ENCODE data around the gene GDF3.
"Not testable (repeated sequence)": the region's sequence is repeated elsewhere in the genome, so short reads cannot be mapped to it uniquely, and the experiment has no call there.

GDF3 gene

DNA sequence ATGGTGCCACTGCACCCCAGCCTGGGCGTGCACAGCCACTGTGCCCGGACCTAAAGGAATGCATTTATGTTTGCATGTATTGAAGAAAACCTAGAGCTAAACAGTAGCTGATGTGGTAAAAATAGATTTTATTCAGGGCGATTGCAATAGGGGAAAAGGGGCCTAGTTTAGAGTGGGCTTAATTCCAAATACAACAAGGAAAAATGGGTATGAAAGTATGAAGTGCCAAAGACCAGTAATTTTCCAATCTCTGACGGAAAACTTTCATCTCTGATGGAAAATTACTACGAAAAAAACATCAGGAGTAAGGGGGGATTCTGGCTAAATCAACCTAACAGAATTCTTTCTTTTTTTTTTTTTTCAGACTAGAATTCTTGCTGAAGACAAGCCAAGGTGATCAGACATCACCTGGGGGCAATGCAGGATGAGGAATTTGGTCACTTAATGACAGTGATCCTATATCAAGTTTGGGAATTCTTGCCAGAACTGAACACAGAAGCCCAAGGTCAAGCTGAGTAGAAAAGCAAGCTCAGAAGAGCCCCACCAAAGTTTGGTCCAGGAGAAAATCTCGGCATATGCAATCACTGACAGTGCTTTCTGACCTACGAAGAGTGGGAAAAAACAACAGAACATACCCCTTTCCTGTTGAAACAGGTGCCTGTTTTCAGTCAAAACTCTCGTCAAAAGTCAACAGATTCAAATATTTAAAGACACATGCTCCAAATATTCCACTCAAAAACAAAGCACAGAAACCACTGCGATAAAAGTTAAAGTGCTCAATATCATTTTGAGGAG lies 16.1 kb downstream of the GDF3 start:
- DNase-seq (ENCODE audit: extremely low read depth, insufficient read length) = no peak
- TF ChIP-seq, protein P1, sequence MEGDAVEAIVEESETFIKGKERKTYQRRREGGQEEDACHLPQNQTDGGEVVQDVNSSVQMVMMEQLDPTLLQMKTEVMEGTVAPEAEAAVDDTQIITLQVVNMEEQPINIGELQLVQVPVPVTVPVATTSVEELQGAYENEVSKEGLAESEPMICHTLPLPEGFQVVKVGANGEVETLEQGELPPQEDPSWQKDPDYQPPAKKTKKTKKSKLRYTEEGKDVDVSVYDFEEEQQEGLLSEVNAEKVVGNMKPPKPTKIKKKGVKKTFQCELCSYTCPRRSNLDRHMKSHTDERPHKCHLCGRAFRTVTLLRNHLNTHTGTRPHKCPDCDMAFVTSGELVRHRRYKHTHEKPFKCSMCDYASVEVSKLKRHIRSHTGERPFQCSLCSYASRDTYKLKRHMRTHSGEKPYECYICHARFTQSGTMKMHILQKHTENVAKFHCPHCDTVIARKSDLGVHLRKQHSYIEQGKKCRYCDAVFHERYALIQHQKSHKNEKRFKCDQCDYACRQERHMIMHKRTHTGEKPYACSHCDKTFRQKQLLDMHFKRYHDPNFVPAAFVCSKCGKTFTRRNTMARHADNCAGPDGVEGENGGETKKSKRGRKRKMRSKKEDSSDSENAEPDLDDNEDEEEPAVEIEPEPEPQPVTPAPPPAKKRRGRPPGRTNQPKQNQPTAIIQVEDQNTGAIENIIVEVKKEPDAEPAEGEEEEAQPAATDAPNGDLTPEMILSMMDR (IDR thresholded peaks at IDR 0.05; ENCODE audit: insufficient read depth, low read length, poor library complexity, severe bottlenecking) = no peak
- Histone ChIP-seq H3K27me3 (replicated peaks; ENCODE audit: control insufficient read depth, insufficient read depth, low read length) (no peaks in the 10 kb centered on the region), H3K4me3 (replicated peaks; ENCODE audit: low read depth, low read length) (no peak overlapping the region), H3K36me3 (ENCODE audit: control insufficient read depth, insufficient read depth, low read length) (no peaks in the 10 kb centered on the region)

DNA sequence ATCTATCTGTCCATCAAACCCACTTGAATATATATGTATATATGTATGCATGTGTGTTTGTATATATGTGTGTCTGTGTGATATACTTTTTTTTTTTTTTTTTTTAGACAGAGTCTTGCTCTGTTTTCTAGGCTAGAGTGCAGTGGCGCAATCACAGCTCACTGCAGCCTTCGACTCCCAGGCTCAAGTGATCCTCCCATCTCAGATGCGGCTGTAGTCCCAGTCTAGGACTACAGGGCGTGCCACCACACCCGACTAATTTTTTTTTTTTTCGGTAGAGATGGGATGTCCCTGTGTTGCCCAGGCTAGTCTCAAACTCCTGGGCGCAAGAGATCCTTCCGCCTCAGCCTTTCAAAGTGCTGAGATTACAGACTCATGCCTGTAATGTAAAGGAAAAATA lies 16.8 kb downstream of the GDF3 start:
- TF ChIP-seq, protein P1 (IDR thresholded peaks at IDR 0.05; ENCODE audit: insufficient read depth, low read length, poor library complexity, severe bottlenecking) = no peak
- no peak for DNase-seq (ENCODE audit: extremely low read depth, insufficient read length)
- Histone ChIP-seq H3K36me3 (ENCODE audit: control insufficient read depth, insufficient read depth, low read length) (no peaks in the 10 kb centered on the region), H3K27me3 (replicated peaks; ENCODE audit: control insufficient read depth, insufficient read depth, low read length) (no peaks in the 10 kb centered on the region), H3K4me3 (replicated peaks; ENCODE audit: low read depth, low read length) (no peak overlapping the region)

DNA sequence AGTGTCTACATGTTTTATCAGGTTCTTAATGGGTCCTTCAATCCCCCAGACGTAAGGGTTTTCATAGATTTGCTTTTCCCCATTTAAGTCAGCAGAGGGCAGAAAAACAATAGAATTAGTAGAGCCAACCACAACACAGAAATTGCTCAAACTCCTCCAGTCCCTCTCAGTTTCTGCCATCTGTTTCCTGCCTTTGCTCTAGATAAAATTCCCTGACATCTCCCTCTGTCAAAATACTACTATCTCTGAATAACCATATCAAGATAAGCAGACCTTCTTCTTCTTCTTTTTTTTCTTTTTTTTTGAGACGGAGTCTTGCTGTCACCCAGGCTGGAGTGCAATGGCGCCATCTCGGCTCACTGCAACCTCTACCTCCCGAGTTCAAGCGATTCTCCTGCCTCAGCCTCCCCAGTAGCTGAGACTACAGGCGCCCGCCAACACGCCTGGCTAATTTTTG lies 18.1 kb downstream of the GDF3 start:
- peak; percentile 22 for DNase-seq (ENCODE audit: extremely low read depth, insufficient read length)
- H3K4me3 ChIP-seq (replicated peaks; ENCODE audit: low read depth, low read length) = not testable (repeated sequence)
- TF ChIP-seq, protein P1 (IDR thresholded peaks at IDR 0.05; ENCODE audit: insufficient read depth, low read length, poor library complexity, severe bottlenecking) = peak; percentile 47

DNA sequence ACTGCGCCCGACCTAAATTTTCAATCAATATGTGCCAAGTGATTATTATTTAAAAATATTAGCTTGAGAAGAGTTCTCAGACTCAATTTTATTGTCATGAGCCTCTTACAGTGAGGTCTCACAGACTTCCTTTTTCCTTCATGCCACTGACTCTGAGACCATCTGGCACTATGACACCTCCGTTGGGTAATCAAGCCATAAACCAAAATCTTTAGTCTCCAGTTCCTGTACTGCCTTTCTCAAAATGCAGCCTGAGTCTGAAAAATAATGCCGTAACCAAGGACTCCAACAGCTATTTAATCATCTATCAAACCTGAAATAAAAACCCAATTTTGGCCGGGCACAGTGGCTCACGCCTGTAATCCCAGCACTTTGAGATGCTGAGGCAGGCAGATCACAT lies 20.1 kb downstream of the GDF3 start:
- not testable (repeated sequence) for DNase-seq (ENCODE audit: extremely low read depth, insufficient read length); H3K36me3 ChIP-seq (ENCODE audit: control insufficient read depth, insufficient read depth, low read length); H3K27me3 ChIP-seq (replicated peaks; ENCODE audit: control insufficient read depth, insufficient read depth, low read length); H3K4me3 ChIP-seq (replicated peaks; ENCODE audit: low read depth, low read length)

More for the DNA sequence above, 18.1 kb downstream of the GDF3 start:
- H3K27me3 ChIP-seq (replicated peaks; ENCODE audit: control insufficient read depth, insufficient read depth, low read length); H3K36me3 ChIP-seq (ENCODE audit: control insufficient read depth, insufficient read depth, low read length): not testable (repeated sequence)

DNA sequence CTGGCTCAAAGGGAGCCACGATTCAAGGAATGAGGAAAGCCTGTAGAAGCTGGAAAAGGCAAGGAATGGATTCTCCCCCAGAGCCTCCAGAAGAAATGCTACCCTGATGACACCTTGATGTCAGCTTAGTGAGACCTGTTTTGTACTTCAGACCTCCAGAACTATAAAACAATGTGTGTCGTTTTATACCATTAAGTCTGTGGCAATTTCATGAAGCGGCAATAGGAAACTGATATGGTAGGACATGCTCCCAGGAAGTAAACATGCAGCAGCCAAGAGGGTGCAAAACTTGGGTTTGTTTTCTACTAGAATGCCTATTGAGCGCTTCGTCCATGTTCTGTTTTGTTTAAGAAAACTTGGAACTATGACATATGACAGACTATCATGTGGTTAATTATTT lies 27.4 kb downstream of the GDF3 start:
- Histone ChIP-seq H3K36me3 (ENCODE audit: control insufficient read depth, insufficient read depth, low read length) (no peaks in the 10 kb centered on the region), H3K27me3 (replicated peaks; ENCODE audit: control insufficient read depth, insufficient read depth, low read length) (no peaks in the 10 kb centered on the region), H3K4me3 (replicated peaks; ENCODE audit: low read depth, low read length) (no peak overlapping the region)
- DNase-seq (ENCODE audit: extremely low read depth, insufficient read length) = no peak
- TF ChIP-seq, protein P1 (IDR thresholded peaks at IDR 0.05; ENCODE audit: insufficient read depth, low read length, poor library complexity, severe bottlenecking) = no peak

DNA sequence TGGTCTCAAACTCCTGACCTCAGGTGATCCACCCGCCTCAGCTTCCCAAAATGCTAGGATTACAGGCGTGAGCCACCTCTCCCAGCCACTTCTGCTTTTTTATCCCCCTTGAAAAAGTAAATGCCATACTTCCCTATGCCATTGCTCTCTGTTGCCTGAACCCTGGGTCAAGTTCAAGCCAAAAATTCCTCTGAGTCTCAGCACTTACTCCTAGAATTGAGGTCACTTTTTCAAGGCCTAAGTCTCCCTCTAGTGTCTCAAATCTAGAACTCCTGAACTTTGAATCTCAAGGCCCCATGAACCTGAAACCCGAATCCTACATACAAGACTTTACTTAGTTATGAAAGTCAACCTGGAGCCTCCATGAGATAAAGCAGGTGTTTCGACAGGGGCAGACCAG lies 28.4 kb downstream of the GDF3 start:
- no peaks in the 10 kb centered on the region for H3K36me3 ChIP-seq (ENCODE audit: control insufficient read depth, insufficient read depth, low read length)
- no peak for DNase-seq (ENCODE audit: extremely low read depth, insufficient read length)
- TF ChIP-seq, protein P1 (IDR thresholded peaks at IDR 0.05; ENCODE audit: insufficient read depth, low read length, poor library complexity, severe bottlenecking) = peak; percentile 34
- no peaks in the 10 kb centered on the region for H3K27me3 ChIP-seq (replicated peaks; ENCODE audit: control insufficient read depth, insufficient read depth, low read length)
- no peak overlapping the region for H3K4me3 ChIP-seq (replicated peaks; ENCODE audit: low read depth, low read length)
